ENCODE measurements around the gene ALDH9A1.
"Not testable (repeated sequence)": the region's sequence is repeated elsewhere in the genome, so short reads cannot be mapped to it uniquely, and the experiment has no call there.

ALDH9A1 gene

DNA sequence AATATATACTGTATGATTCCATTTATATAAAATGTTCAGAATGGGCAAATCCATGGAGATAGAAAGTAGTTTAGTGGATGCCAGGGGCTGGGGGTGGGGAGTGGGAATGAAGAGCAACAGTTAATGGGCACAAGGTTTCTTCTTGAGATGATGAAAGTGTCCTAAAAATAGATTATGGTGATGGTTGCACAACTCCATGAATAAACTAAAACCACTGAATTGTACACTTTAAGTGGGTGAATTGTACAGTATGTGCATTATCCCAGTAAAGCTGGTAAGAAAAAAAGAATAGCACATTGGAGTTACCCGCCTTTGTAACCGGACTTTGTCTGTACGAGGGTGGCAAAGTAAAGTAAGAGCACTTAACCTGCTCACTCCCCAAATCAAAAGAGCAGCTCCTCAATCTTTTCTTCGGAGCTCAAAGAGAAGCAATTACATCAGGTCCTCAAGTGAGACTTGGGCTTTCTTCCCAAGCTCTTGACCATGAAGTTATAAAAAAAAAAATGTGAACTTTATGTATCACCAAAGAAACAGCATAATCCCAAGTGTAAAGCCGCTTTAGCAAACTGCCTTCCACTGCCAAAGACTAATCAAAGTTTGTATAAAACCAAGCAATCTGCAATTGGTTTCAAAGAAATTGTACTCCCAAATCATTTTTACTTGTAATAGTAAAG, 32.1 kb downstream of the ALDH9A1 start:
- Histone ChIP-seq H3K9ac (ENCODE audit: low read length) (no peak overlapping the region), H3K36me3 (ENCODE audit: control insufficient read depth, insufficient read depth, low read length) (peaks cover 81% of the 10 kb centered on the region), H3K27me3 (ENCODE audit: control insufficient read depth, insufficient read depth, low read length) (no peaks in the 10 kb centered on the region), H3K9me3 (ENCODE audit: control insufficient read depth, insufficient read depth, low read depth, low read length) (no peaks in the 10 kb centered on the region), H3K4me1 (ENCODE audit: control insufficient read depth, insufficient read depth, low read length) (no peaks in the 10 kb centered on the region), H3K4me3 (ENCODE audit: low read depth, low read length) (no peak overlapping the region), H3K27ac (ENCODE audit: low read depth, low read length) (no peak overlapping the region)

GRCh38 chr1:165662186-165662585, 36.2 kb downstream of the ALDH9A1 start:
- Histone ChIP-seq H3K27ac (ENCODE audit: low read depth, low read length) (no peak overlapping the region), H3K27me3 (ENCODE audit: control insufficient read depth, insufficient read depth, low read length) (no peaks in the 10 kb centered on the region), H3K4me3 (ENCODE audit: low read depth, low read length) (no peak overlapping the region), H3K36me3 (ENCODE audit: control insufficient read depth, insufficient read depth, low read length) (peaks cover 62% of the 10 kb centered on the region), H3K9me3 (ENCODE audit: control insufficient read depth, insufficient read depth, low read depth, low read length) (no peaks in the 10 kb centered on the region), H3K9ac (ENCODE audit: low read length) (no peak overlapping the region), H3K4me1 (ENCODE audit: control insufficient read depth, insufficient read depth, low read length) (peaks cover 5% of the 10 kb centered on the region; the same call in 1 of the 2 replicates)

- no peak overlapping the region for H3K9ac ChIP-seq (ENCODE audit: low read length)
- no peak overlapping the region for H3K4me3 ChIP-seq (ENCODE audit: low read depth, low read length)
- H3K9me3 ChIP-seq (ENCODE audit: control insufficient read depth, insufficient read depth, low read depth, low read length), result no peaks in the 10 kb centered on the region
- H3K4me1 ChIP-seq (ENCODE audit: control insufficient read depth, insufficient read depth, low read length), result peaks cover 5% of the 10 kb centered on the region; the same call in 1 of the 2 replicates
- peaks cover 57% of the 10 kb centered on the region for H3K36me3 ChIP-seq (ENCODE audit: control insufficient read depth, insufficient read depth, low read length)
- no peaks in the 10 kb centered on the region for H3K27me3 ChIP-seq (ENCODE audit: control insufficient read depth, insufficient read depth, low read length)
- no peak overlapping the region for H3K27ac ChIP-seq (ENCODE audit: low read depth, low read length)
These were observed 36.7 kb downstream of the ALDH9A1 start for GRCh38 chr1:165661703-165662102.

DNA sequence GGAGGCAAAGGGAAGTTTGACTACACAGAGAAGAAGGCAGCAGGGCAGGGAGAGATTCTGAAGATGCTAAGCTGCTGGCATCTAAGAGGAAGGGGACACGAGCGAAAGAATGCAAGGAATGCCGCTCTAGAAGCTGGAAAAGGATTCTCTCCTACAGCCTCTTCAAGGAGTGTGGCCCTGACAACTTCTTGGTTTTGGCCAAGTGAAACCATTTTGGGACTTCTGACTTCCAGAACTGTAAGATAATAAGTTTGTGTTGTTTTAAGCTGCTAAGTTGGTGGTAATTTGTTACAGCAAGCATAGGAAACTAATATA, 38.8 kb downstream of the ALDH9A1 start:
- H3K27me3 ChIP-seq (ENCODE audit: control insufficient read depth, insufficient read depth, low read length), result no peaks in the 10 kb centered on the region

DNA sequence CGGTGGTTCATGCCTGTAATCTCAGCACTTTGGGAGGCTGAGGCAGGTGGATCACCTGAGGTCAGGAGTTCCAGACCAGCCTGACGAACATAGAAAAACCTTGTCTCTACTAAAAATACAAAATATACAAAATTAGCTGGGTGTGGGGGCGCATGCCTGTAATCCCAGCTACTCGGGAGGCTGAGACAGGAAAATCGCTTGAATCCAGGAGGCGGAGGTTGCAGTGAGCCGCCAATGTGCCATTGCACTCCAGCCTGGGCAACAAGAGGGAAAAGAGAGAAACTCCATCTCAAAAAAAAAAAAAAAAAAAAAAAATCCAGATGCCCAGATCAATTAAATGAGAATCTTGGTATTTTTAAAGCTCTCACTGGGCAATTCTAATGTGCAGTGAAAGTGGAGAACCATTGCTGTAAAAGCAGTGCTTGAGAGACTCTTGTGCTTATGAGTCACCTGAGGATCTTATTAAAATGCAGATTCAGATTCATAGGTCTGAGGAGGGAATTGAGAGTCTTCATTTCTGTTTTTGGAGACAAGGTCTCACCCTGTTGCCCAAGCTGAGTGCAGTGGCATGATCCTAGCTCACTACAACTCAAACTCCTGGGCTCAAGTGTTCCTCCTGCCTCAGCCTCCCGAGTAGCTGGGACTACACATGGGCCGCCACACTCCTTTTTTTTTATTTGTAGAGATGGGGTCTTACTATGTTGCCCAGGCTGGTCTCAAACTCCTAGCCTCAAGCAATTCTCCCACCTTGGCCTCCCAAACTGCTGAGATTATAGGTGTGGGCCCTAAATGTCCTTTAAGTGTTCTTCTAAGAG, 39.4 kb downstream of the ALDH9A1 start:
- H3K27me3 ChIP-seq (ENCODE audit: control insufficient read depth, insufficient read depth, low read length); H3K4me3 ChIP-seq (ENCODE audit: low read depth, low read length); H3K9me3 ChIP-seq (ENCODE audit: control insufficient read depth, insufficient read depth, low read depth, low read length); H3K9ac ChIP-seq (ENCODE audit: low read length); H3K27ac ChIP-seq (ENCODE audit: low read depth, low read length); H3K4me1 ChIP-seq (ENCODE audit: control insufficient read depth, insufficient read depth, low read length): not testable (repeated sequence)
- H3K36me3 ChIP-seq (ENCODE audit: control insufficient read depth, insufficient read depth, low read length), result peaks cover 53% of the 10 kb centered on the region

More for the DNA sequence above, 38.8 kb downstream of the ALDH9A1 start:
- Histone ChIP-seq H3K4me1 (ENCODE audit: control insufficient read depth, insufficient read depth, low read length) (peaks cover 5% of the 10 kb centered on the region; the same call in 1 of the 2 replicates), H3K9me3 (ENCODE audit: control insufficient read depth, insufficient read depth, low read depth, low read length) (no peaks in the 10 kb centered on the region), H3K4me3 (ENCODE audit: low read depth, low read length) (no peak overlapping the region), H3K9ac (ENCODE audit: low read length) (no peak overlapping the region), H3K36me3 (ENCODE audit: control insufficient read depth, insufficient read depth, low read length) (peaks cover 54% of the 10 kb centered on the region), H3K27ac (ENCODE audit: low read depth, low read length) (no peak overlapping the region)

DNA sequence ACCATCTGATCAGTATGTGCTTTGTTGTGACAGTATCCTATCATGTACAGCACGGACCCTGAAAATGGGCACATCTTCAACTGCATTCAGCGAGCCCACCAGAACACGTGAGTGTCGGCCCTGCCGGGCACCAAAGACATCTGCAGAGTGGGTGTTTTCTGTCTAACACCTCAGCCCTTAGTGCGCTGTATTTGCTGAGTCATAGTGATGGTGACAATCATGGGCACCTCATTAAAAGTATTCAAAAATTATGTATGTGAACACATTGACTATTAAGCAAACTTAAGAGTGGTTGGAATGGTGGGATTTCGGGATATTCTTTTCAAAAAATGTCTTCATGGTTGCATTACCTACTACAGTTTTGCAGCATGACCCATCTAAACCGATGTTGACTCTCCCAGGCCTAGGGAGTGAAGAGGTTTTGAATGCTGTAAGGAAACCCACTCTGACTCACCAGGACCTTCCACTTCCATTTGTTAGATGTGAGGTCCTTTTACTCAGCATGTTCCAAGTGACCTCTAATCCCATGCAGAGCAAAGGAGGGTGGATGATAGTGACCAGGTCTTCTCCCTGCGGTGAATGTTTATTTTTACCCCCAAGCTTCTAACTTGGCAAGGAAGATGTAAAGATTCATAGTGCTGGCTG, 47.3 kb downstream of the ALDH9A1 start:
- H3K4me3 ChIP-seq (ENCODE audit: low read depth, low read length), result no peak overlapping the region
- H3K36me3 ChIP-seq (ENCODE audit: control insufficient read depth, insufficient read depth, low read length), result peaks cover 49% of the 10 kb centered on the region
- H3K27me3 ChIP-seq (ENCODE audit: control insufficient read depth, insufficient read depth, low read length), result no peaks in the 10 kb centered on the region
- H3K9me3 ChIP-seq (ENCODE audit: control insufficient read depth, insufficient read depth, low read depth, low read length), result no peaks in the 10 kb centered on the region
- peaks cover 4% of the 10 kb centered on the region; the same call in 1 of the 2 replicates for H3K4me1 ChIP-seq (ENCODE audit: control insufficient read depth, insufficient read depth, low read length)
- no peak overlapping the region for H3K27ac ChIP-seq (ENCODE audit: low read depth, low read length)
- H3K9ac ChIP-seq (ENCODE audit: low read length), result no peak overlapping the region

- H3K4me3 ChIP-seq (ENCODE audit: low read depth, low read length), result no peak overlapping the region
- peaks cover 4% of the 10 kb centered on the region; the same call in 1 of the 2 replicates for H3K4me1 ChIP-seq (ENCODE audit: control insufficient read depth, insufficient read depth, low read length)
- H3K27ac ChIP-seq (ENCODE audit: low read depth, low read length), result no peak overlapping the region
- H3K27me3 ChIP-seq (ENCODE audit: control insufficient read depth, insufficient read depth, low read length), result no peaks in the 10 kb centered on the region
- peaks cover 33% of the 10 kb centered on the region for H3K36me3 ChIP-seq (ENCODE audit: control insufficient read depth, insufficient read depth, low read length)
- H3K9ac ChIP-seq (ENCODE audit: low read length), result no peak overlapping the region
- H3K9me3 ChIP-seq (ENCODE audit: control insufficient read depth, insufficient read depth, low read depth, low read length), result no peaks in the 10 kb centered on the region
These were observed 49.3 kb downstream of the ALDH9A1 start for GRCh38 chr1:165648919-165649572.

GRCh38 chr1:165647970-165648369, 50.4 kb downstream of the ALDH9A1 start:
- Histone ChIP-seq H3K4me1 (ENCODE audit: control insufficient read depth, insufficient read depth, low read length) (peaks cover 4% of the 10 kb centered on the region; the same call in 1 of the 2 replicates), H3K9me3 (ENCODE audit: control insufficient read depth, insufficient read depth, low read depth, low read length) (no peaks in the 10 kb centered on the region), H3K27ac (ENCODE audit: low read depth, low read length) (no peak overlapping the region), H3K27me3 (ENCODE audit: control insufficient read depth, insufficient read depth, low read length) (no peaks in the 10 kb centered on the region), H3K4me3 (ENCODE audit: low read depth, low read length) (no peak overlapping the region), H3K9ac (ENCODE audit: low read length) (no peak overlapping the region), H3K36me3 (ENCODE audit: control insufficient read depth, insufficient read depth, low read length) (peaks cover 22% of the 10 kb centered on the region)

- H3K27me3 ChIP-seq (ENCODE audit: control insufficient read depth, insufficient read depth, low read length), result no peaks in the 10 kb centered on the region
- H3K4me1 ChIP-seq (ENCODE audit: control insufficient read depth, insufficient read depth, low read length), result peaks cover 4% of the 10 kb centered on the region; the same call in 1 of the 2 replicates
- no peak overlapping the region for H3K27ac ChIP-seq (ENCODE audit: low read depth, low read length)
- no peak overlapping the region for H3K9ac ChIP-seq (ENCODE audit: low read length)
- H3K4me3 ChIP-seq (ENCODE audit: low read depth, low read length), result no peak overlapping the region
- H3K9me3 ChIP-seq (ENCODE audit: control insufficient read depth, insufficient read depth, low read depth, low read length), result no peaks in the 10 kb centered on the region
- H3K36me3 ChIP-seq (ENCODE audit: control insufficient read depth, insufficient read depth, low read length), result peaks cover 19% of the 10 kb centered on the region
These were observed 50.8 kb downstream of the ALDH9A1 start for GRCh38 chr1:165647517-165647916.

GRCh38 chr1:165645654-165646366, 52.6 kb downstream of the ALDH9A1 start:
- no peak overlapping the region for H3K27ac ChIP-seq (ENCODE audit: low read depth, low read length)
- H3K36me3 ChIP-seq (ENCODE audit: control insufficient read depth, insufficient read depth, low read length), result peaks cover 9% of the 10 kb centered on the region
- H3K4me1 ChIP-seq (ENCODE audit: control insufficient read depth, insufficient read depth, low read length), result peaks cover 4% of the 10 kb centered on the region; the same call in 1 of the 2 replicates
- no peaks in the 10 kb centered on the region for H3K9me3 ChIP-seq (ENCODE audit: control insufficient read depth, insufficient read depth, low read depth, low read length)
- no peak overlapping the region for H3K9ac ChIP-seq (ENCODE audit: low read length)
- H3K27me3 ChIP-seq (ENCODE audit: control insufficient read depth, insufficient read depth, low read length), result no peaks in the 10 kb centered on the region
- H3K4me3 ChIP-seq (ENCODE audit: low read depth, low read length), result no peak overlapping the region
